Bone marrow (tissue), 2 donors: Measurements from ENCODE around the gene HOXB8.

ENCODE experiments used
- DNase-seq, 2 donors: peaks; one replicate each; lab custom pipeline; 2025; lab: John Stamatoyannopoulos, UW

The HOXB8 gene

GRCh38 chr17:48624544-48625494, 9.7 kb upstream of the HOXB8 start:
- DNase-seq, result peak in 1 of 2 donors; percentile 43

- no peak for DNase-seq
These were observed 9.0 kb upstream of the HOXB8 start for GRCh38 chr17:48624118-48624517.

- DNase-seq, result no peak
These were observed 8.5 kb upstream of the HOXB8 start for GRCh38 chr17:48623583-48623982.

- DNase-seq, result no peak
These were observed 7.8 kb upstream of the HOXB8 start for GRCh38 chr17:48622857-48623256.

DNA sequence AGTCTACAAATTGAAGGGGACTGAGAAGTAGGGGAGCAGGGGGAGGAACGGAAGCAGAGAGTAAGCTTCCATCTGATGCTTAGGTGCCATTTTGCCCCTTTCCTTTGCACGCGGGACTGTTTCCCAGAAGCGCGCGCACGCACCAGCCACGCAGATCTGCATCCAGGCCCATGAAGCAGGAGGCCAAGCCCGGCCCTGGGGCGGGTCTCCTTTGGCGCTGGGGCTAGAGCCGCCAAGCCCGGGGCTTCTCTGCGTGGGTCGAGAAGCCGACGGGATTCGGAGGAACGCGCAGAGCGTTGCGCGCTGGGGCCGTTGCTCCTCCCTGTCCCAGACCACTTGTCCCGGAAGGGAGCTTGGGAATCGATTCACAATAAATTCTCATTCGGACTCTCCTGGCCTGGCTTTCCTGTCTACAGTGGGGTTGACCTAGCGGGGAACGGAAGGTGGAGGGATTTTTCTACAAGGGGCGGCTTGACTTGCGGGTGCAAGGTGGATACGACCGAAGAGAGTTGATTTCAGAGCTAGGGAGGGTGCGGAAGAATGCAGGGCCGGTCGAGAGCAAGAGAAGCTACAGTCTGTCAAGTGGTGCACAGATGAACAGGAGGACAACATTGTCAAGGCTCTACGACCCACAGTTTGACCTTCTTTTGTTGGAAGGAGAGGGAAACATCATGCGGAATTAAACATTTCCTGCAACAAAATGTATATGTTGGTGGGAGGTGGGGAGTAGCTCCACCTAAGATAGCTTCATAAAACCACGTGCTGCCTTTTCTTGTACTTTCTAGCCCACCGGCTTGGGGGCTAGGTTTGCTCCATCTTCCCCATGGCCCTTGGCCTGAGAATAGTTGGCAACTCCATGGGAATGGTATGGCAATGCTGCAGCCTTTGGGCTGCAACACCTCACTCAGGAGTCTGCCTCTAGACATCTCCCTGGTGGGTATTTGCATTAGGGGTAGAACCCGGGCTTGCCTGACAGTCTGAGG, 6.6 kb upstream of the HOXB8 start:
- no peak for DNase-seq

- no peak for DNase-seq
These were observed 5.5 kb upstream of the HOXB8 start for GRCh38 chr17:48620461-48621139.

DNA sequence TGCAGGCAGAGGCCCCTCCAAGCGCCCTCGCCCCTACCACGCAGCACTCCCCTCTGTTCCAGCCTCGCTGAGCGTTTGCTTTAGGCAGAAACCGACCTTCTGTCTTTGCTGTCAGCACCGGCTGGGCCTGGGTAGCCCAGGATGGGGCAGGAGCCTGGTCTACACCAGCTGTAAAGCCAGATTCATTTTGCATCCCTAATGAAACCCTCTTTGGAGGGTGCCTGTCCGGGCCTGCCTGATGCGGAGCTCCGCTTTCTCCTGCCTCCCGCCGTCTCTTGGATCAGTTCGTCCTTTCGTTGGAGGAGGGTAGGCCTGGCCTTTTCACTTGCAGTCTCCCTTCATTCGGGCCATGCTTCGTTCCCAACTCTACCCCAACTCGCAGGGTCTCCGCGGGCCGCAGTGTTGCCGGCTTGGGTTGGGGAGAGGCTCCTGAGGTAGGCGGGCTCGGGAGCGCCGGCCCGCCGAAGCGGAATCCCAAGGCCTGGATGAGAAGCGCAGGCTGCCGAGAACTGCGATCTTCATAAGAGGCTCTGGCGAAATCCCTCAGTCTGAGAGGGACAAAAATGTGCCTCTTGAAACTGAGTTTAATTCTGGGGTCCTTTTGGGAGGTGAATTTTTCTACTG, 4.8 kb upstream of the HOXB8 start:
- no peak for DNase-seq

- peak; percentile 44 to 64 for DNase-seq
These were observed 3.3 kb upstream of the HOXB8 start for GRCh38 chr17:48618256-48618896.

DNA sequence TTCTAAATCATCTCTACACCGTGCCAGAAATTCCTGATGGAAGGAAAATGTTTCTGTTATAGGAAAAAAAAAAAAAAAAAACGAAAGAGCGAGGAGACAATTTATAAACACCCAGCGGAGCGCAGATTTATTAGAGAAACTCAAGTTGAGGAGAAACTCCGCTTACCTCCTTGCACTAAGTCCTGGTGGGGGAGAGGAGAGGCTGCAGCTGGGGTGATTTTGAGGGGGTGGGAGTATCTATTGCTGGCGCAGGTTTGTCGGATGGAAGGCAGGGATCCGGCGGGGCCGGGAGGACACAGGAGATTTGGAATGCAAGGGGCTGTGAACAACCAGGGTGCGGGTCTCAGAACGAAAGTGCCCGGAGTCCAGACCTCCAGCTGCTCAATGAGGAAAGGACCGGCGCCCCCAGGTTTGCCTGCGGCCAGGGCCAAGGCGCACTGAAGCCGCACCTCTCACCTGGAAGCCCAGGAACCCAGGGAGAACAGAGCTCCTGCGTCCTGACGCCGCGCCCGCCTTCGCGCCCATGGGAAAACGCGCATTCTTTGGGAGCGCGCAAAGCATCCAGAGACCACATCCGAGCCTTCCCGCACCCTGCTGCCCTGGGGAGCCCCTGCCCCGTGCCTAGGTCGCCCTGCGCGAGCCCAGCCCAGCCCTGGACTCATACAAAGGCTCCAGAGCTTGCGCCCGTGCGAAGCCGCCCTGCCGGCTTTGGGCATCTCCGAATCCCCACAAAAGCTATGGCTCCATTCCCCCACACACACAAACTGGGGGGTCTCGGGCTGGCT, 2.6 kb upstream of the HOXB8 start:
- no peak for DNase-seq

- DNase-seq, result no peak
These were observed 1.8 kb upstream of the HOXB8 start for GRCh38 chr17:48616717-48617470.

GRCh38 chr17:48615963-48616716, 1.0 kb upstream of the HOXB8 start:
- no peak for DNase-seq

GRCh38 chr17:48613862-48614694, 1.0 kb downstream of the HOXB8 start:
- DNase-seq, result peak in 1 of 2 donors; percentile 66

- peak in 1 of 2 donors; percentile 82 for DNase-seq
These were observed 2.0 kb downstream of the HOXB8 start for GRCh38 chr17:48612854-48613691.

GRCh38 chr17:48612456-48612853, 2.6 kb downstream of the HOXB8 start:
- DNase-seq, result no peak

- DNase-seq, result peak in 1 of 2 donors; percentile 34
These were observed 3.2 kb downstream of the HOXB8 start for GRCh38 chr17:48611681-48612455.

DNA sequence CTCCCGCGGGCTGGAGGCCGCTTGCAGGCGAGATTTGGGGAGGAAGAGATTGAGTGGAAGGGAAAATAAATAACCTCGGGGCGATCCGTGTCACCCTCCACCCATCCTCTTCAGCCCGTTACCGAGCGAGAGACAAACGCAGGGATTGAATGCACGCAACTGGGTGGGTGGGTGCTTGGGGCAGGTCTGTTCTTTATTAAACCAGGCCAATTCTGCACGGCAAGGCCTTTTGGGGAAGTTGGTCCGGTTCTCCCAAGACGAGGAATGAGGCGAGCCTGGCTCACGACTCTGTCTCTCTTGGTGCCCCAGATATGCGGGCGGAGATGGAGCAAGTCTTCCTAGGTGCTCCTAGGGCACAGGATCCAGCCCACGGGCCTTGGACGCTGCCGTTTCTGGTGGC, 3.9 kb downstream of the HOXB8 start:
- DNase-seq, result no peak
